DOHH2 (cell line): ENCODE measurements around the gene CSNK2B.

Experiments used
- H3F3A ChIP-seq: fragments of 200-600 bp; sonication (generic), shearing (Covaris generic); 2 replicates; pipeline ENCODE4 v1.6.0; 2016; ENCODE audit warnings: antibody characterized with exemption, mild to moderate bottlenecking; ENCODE audit not compliant: control insufficient read depth, insufficient read depth
- H3K27ac ChIP-seq: fragments of 200-600 bp; sonication (generic); 2 replicates; pipeline ENCODE4 v1.5.1; 2014; ENCODE audit warnings: low read depth, mild to moderate bottlenecking, low read length, moderate library complexity
- H3K27me3 ChIP-seq: fragments of 200-600 bp; sonication (generic); 2 replicates; pipeline ENCODE4 v1.6.1; 2014; ENCODE audit warnings: mild to moderate bottlenecking, low read length, mixed read lengths; ENCODE audit not compliant: control insufficient read depth
- H3K36me3 ChIP-seq: fragments of 200-600 bp; sonication (generic); 2 replicates; pipeline ENCODE4 v1.6.1; 2014; ENCODE audit warnings: mild to moderate bottlenecking, low read length, moderate library complexity, mixed read lengths; ENCODE audit not compliant: control insufficient read depth
- H3K4me1 ChIP-seq: fragments of 200-600 bp; sonication (generic); 2 replicates; pipeline ENCODE4 v1.6.1; 2014; ENCODE audit warnings: mild to moderate bottlenecking, low read length, mixed read lengths; ENCODE audit not compliant: control insufficient read depth
- H3K4me2 ChIP-seq: fragments of 200-600 bp; sonication (generic); 2 replicates; pipeline ENCODE4 v1.6.0; 2014; ENCODE audit warnings: mild to moderate bottlenecking, low read length, moderate library complexity
- H3K4me3 ChIP-seq: fragments of 200-600 bp; sonication (generic); 2 replicates; pipeline ENCODE4 v1.5.1; 2014; ENCODE audit warnings: mild to moderate bottlenecking, low read length, mixed read lengths
- H3K79me2 ChIP-seq: fragments of 200-600 bp; sonication (generic); 2 replicates; pipeline ENCODE4 v1.6.1; 2014; ENCODE audit warnings: mild to moderate bottlenecking, low read length, mixed read lengths; ENCODE audit not compliant: control insufficient read depth
- H3K9me2 ChIP-seq: fragments of 200-600 bp; sonication (generic); replicated peaks from 2 replicates; pipeline ENCODE4 v1.6.1; 2014; ENCODE audit warnings: mild to moderate bottlenecking, low read length, mixed read lengths; ENCODE audit not compliant: control insufficient read depth
- H3K9me3 ChIP-seq: fragments of 200-600 bp; sonication (generic); 2 replicates; pipeline ENCODE4 v1.6.1; 2014; ENCODE audit warnings: antibody characterized with exemption, low read length, mixed read lengths; ENCODE audit not compliant: control insufficient read depth, insufficient read depth
- H4K20me1 ChIP-seq: fragments of 200-600 bp; sonication (generic); 2 replicates; pipeline ENCODE4 v1.6.0; 2014; ENCODE audit warnings: low read depth, mild to moderate bottlenecking, antibody characterized with exemption, low read length, moderate library complexity; ENCODE audit not compliant: control insufficient read depth, insufficient read depth
- CTCF ChIP-seq: fragments of 200-600 bp; sonication (generic); IDR thresholded peaks from one replicate; pipeline ENCODE4 v1.5.1; 2014; ENCODE audit warnings: antibody characterized with exemption, mild to moderate bottlenecking, low read depth, low read length; ENCODE audit not compliant: poor library complexity, severe bottlenecking
- EZH2phosphoT487 ChIP-seq: fragments of 200-600 bp; sonication (generic); IDR thresholded peaks from 2 replicates; pipeline ENCODE4 v1.6.1; 2017; ENCODE audit warnings: borderline replicate concordance, mild to moderate bottlenecking, antibody characterized with exemption, low read length, moderate library complexity, mixed read lengths

Gene CSNK2B

DNA sequence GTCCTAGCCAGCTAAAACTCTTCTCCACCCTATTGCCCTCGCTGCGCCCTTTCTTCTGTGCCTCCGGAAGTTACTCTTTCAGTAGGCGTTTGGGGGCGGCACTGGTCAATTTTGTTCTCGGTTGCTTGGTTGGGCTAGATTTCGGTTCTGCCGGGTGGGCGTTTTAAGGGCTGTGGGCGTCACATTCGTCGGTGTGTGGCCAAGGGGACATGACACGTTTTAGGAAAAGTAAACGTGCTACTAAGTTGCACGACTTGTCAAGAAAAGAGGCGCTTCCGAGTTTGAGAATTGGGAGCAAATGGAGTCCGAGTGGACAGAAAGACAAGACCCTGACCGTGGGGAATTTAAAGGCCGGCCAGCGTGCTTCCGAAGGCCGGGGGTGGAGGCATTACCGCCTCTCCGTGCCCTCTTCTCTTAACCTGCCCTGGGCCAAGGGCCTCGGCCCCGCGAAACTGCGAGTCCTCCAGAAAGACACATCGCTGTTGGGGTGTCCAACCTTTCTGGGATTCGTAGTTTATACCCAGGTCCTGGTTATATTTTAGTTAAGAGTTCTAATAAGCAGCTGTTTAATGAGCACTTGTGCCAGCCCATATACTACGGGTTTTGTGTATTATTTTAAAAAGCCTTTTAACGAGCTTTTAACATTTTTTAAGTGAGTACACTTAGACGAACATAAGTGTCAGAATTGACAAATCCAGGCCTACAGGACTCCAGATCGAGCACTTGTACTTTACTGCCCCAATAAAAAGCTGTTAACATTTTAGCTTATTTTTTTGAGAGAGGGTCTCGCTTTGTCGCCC, 12.8 kb upstream of the CSNK2B start:
- H3K9me2 ChIP-seq: no peaks in the 10 kb centered on the region
- peaks cover 42% of the 10 kb centered on the region for H3K36me3 ChIP-seq
- peak overlapping the region; percentile 82 for H3K27ac ChIP-seq
- peak overlapping the region; percentile 83 for H3K4me3 ChIP-seq
- peaks cover 9% of the 10 kb centered on the region for H3F3A ChIP-seq
- no peak for TF ChIP-seq EZH2phosphoT487
- peak; percentile 18 for TF ChIP-seq CTCF
- peaks cover 20% of the 10 kb centered on the region for H3K4me1 ChIP-seq
- no peaks in the 10 kb centered on the region for H3K9me3 ChIP-seq
- H3K4me2 ChIP-seq: peak overlapping the region; percentile 84
- peaks cover 59% of the 10 kb centered on the region for H3K79me2 ChIP-seq
- no peaks in the 10 kb centered on the region for H4K20me1 ChIP-seq
- H3K27me3 ChIP-seq: no peaks in the 10 kb centered on the region

DNA sequence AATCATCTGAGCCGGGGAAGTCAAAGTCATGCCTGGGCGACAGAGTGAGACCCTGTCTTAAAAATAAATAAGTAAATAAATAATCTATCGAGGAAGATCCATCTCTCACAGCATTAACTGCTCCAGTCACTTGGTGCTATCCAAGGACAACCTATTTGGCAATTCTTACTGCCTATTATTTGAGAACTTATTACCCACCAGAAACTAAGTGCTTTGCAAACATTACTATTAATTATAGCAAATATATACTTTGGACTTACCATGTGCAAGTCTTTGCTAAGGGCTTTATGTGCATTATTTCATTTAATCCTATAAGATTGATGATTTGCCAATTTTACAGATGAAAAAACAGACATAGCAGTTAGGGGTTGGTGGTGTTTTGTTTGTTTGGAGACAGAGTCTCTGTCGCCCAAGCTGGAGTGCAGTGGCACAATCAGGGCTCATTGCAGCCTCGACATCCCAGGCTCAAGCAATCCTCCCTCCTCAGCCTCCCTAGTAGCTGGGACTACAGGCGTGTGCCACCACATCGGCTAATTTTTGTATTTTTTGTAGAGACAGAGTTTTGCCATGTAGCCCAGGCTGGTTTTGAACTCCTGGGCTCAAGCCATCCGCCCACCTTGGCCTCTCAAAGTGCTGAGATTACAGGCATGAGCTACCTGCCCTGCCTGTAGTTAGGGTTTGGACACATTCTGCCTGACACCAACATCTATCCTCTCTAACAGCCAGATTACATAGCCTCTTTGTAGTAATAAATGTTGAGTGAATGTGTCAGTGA, 11.1 kb upstream of the CSNK2B start:
- H3K27ac ChIP-seq: no peak overlapping the region
- no peak for TF ChIP-seq EZH2phosphoT487
- no peak for TF ChIP-seq CTCF

DNA sequence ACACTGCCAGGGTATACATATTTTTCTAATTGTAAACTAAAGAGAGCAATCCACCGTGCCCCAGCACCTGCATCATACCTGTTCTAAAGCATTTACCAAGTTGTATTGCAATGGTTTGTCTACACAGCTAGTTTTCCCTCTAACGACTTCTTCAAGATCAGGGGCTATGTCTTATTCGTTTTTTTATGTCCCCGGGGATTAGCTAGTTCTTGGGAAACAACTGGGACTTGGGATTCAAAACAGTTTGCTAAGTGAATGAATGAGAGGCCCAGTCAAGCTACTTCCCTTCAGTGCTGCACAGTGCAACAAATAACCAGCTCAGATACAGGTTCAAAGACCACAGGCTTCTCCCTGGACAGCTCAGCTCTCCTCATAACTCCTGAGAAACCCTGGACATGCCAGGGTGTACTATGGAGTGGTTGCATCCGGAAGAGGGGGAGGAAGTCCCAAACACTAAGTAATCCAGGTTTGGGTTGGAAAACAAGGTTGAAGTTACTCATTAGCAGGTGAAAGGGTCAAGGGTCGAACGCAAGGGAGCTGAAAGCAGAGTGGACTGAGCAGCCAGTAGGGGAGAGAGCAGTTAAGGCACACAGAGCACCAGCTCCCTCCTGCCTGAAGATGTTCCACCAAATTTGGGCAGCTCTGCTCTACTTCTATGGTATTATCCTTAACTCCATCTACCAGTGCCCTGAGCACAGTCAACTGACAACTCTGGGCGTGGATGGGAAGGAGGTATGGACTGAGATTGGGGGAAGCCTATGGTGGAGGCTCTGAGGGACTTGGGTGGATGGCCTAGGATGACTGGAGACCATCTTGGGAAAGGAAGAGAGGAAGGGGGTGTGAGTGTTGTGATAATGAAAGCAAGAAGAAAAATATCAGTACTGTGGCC, 10.3 kb upstream of the CSNK2B start, which contains the start of gene APOM:
TSS of gene APOM (plus strand) at position 546 of the 889 bp plus-strand sequence. CDS start at position 619, 73 bp downstream.
- Histone ChIP-seq H3K79me2 (peaks cover 60% of the 10 kb centered on the region), H3K9me3 (no peaks in the 10 kb centered on the region), H3F3A (peaks cover 10% of the 10 kb centered on the region), H3K4me2 (no peak within 1 kb of the TSS), H3K9me2 (no peaks in the 10 kb centered on the region), H4K20me1 (no peaks in the 10 kb centered on the region), H3K4me1 (peaks cover 36% of the 10 kb centered on the region), H3K27ac (no peak within 1 kb of the TSS), H3K4me3 (no peak within 1 kb of the TSS), H3K36me3 (peaks cover 26% of the 10 kb centered on the region), H3K27me3 (no peaks in the 10 kb centered on the region)
- TF ChIP-seq EZH2phosphoT487 (no peak), CTCF (no peak)

More for the DNA sequence above, 11.1 kb upstream of the CSNK2B start:
- no peak overlapping the region for H3K4me2 ChIP-seq
- H3F3A ChIP-seq: peaks cover 10% of the 10 kb centered on the region
- no peaks in the 10 kb centered on the region for H3K9me3 ChIP-seq
- no peak overlapping the region for H3K4me3 ChIP-seq
- peaks cover 35% of the 10 kb centered on the region for H3K4me1 ChIP-seq
- no peaks in the 10 kb centered on the region for H3K27me3 ChIP-seq
- H3K36me3 ChIP-seq: peaks cover 27% of the 10 kb centered on the region
- no peaks in the 10 kb centered on the region for H4K20me1 ChIP-seq
- peaks cover 61% of the 10 kb centered on the region for H3K79me2 ChIP-seq
- H3K9me2 ChIP-seq: no peaks in the 10 kb centered on the region
